HepG2 (cell line): ENCODE measurements around the gene MRPL50. TPM values are rescaled to one million over a fixed set of nuclear protein-coding genes. Genes with fewer than 3 reads are reported as not detected.

Experiments
- AGO2 ChIP-seq: fragments of 200-400 bp; formaldehyde crosslinking; optimal IDR thresholded peaks from 2 replicates; pipeline ENCODE3; 2017; ENCODE audit warnings: mild to moderate bottlenecking, low read depth, low read length, moderate library complexity
- ARNTL ChIP-seq: sonication (generic); formaldehyde crosslinking; IDR thresholded peaks from 2 replicates; pipeline ENCODE4 v1.4.0; 2020; ENCODE audit warnings: mild to moderate bottlenecking, missing genetic modification reagents
- DR1 ChIP-seq: sonication (generic); formaldehyde crosslinking; IDR thresholded peaks from 2 replicates; pipeline ENCODE4 v1.8.0; 2021; ENCODE audit warnings: mild to moderate bottlenecking, missing genetic modification reagents, inconsistent platforms
- IKZF4 ChIP-seq: sonication (generic); formaldehyde crosslinking; IDR thresholded peaks from 2 replicates; pipeline ENCODE4 v1.5.1; 2020; ENCODE audit warnings: borderline replicate concordance, mild to moderate bottlenecking, low read depth, missing genetic modification reagents; ENCODE audit errors: not compliant biosample characterization
- MED8 ChIP-seq: sonication (generic); formaldehyde crosslinking; IDR thresholded peaks from 2 replicates; pipeline ENCODE4 v1.8.1; 2023; ENCODE audit warnings: mild to moderate bottlenecking, missing genetic modification reagents; ENCODE audit not compliant: insufficient replicate concordance
- MLLT10 ChIP-seq: sonication (generic); formaldehyde crosslinking; IDR thresholded peaks from 2 replicates; pipeline ENCODE4 v1.4.0; 2020; ENCODE audit warnings: missing genetic modification reagents
- MTF1 ChIP-seq: sonication (generic); formaldehyde crosslinking; IDR thresholded peaks from 2 replicates; pipeline ENCODE4 v1.5.0; 2020; ENCODE audit warnings: missing genetic modification reagents
- NFIC ChIP-seq: IDR thresholded peaks from 2 replicates; pipeline ENCODE4 v1.6.1; 2012; ENCODE audit warnings: mild to moderate bottlenecking, low read length, inconsistent platforms
- RBFOX2 ChIP-seq: fragments of 200-400 bp; formaldehyde crosslinking; IDR thresholded peaks from 2 replicates; pipeline ENCODE4 v1.6.1; 2017; ENCODE audit warnings: low read depth, mild to moderate bottlenecking, low read length
- YEATS2 ChIP-seq: sonication (generic); formaldehyde crosslinking; IDR thresholded peaks from 2 replicates; pipeline ENCODE4 v1.4.0; 2020; ENCODE audit warnings: missing genetic modification reagents, borderline replicate concordance
- ZNF30 ChIP-seq: sonication (generic); formaldehyde crosslinking; IDR thresholded peaks from 2 replicates; pipeline ENCODE4 v1.5.0; 2020; ENCODE audit warnings: mild to moderate bottlenecking, missing genetic modification reagents
- ZNF496 ChIP-seq: sonication (generic); formaldehyde crosslinking; IDR thresholded peaks from 2 replicates; pipeline ENCODE4 v1.8.1; 2023; ENCODE audit warnings: mild to moderate bottlenecking, moderate library complexity, missing genetic modification reagents; ENCODE audit not compliant: insufficient replicate concordance
- ZNF557 ChIP-seq: sonication (generic); formaldehyde crosslinking; IDR thresholded peaks from 2 replicates; pipeline ENCODE4 v1.4.0; 2020; ENCODE audit warnings: missing genetic modification reagents
- ZNF577 ChIP-seq: sonication (generic); formaldehyde crosslinking; IDR thresholded peaks from 2 replicates; pipeline ENCODE4 v1.4.0; 2020; ENCODE audit warnings: mild to moderate bottlenecking, low read depth, missing genetic modification reagents, borderline replicate concordance
- polyA plus RNA-seq, 8 experiments: library from polyadenylated mRNA; depleted of rRNA in 3 of 8; stranded (reverse) in 7 of 8; unstranded in 1 of 8; fragments of >200 nt; fragmentation: Illumina TruSeq in 4 of 8; extraction: Trizol in 4 of 8; gene quantifications; 2 replicates each; pipeline versions ENCODE4 v1.2.1 to v1.2.3, GENCODE V29; 2011 to 2016; ENCODE audit warnings: low read depth in 4 of 8, missing spikeins in 1 of 8, mixed read lengths in 1 of 8; ENCODE audit not compliant: insufficient read depth in 1 of 8
- total RNA-seq, 5 experiments: library from RNA; depleted of rRNA; stranded (reverse); fragments of >200 nt; fragmentation: Illumina TruSeq; extraction: Trizol; gene quantifications; 2 replicates each; pipeline ENCODE4 v1.2.3, GENCODE V29; 2016; ENCODE audit warnings: low read depth in 1 of 5
- TF ChIP-seq, protein P1 (sequence below): IDR thresholded peaks from 2 replicates; pipeline ENCODE4 v1.6.1; 2016; ENCODE audit warnings: missing compliant biosample characterization, missing genetic modification reagents, borderline replicate concordance
- TF ChIP-seq, protein P2 (sequence below): IDR thresholded peaks from 2 replicates; pipeline ENCODE4 v1.6.1; 2016; ENCODE audit warnings: mild to moderate bottlenecking, missing biosample characterization, missing genetic modification reagents
- TF ChIP-seq, protein P3 (sequence below): sonication (generic); formaldehyde crosslinking; IDR thresholded peaks from 2 replicates; pipeline ENCODE4 v1.5.1; 2020; ENCODE audit warnings: mild to moderate bottlenecking, missing genetic modification reagents, borderline replicate concordance
- TF ChIP-seq, protein P4 (sequence below): sonication (generic); formaldehyde crosslinking; IDR thresholded peaks from 2 replicates; pipeline ENCODE4 v1.5.0; 2020; ENCODE audit warnings: missing genetic modification reagents, mild to moderate bottlenecking, borderline replicate concordance
- TF ChIP-seq, protein P5 (sequence below): IDR thresholded peaks from 2 replicates; pipeline ENCODE4 v1.6.1; 2016; ENCODE audit warnings: low read depth, control low read depth
- TF ChIP-seq, protein P6 (sequence below): sonication (generic); formaldehyde crosslinking; IDR thresholded peaks from 2 replicates; pipeline ENCODE4 v1.4.0; 2020; ENCODE audit warnings: missing genetic modification reagents

Gene MRPL50
- total and polyA plus RNA-seq, 2 of the 13 experiments (the other 11 are each of a cell fraction or from before 2014, with no cell fraction given) = 37.1 to 70.0 TPM

DNA sequence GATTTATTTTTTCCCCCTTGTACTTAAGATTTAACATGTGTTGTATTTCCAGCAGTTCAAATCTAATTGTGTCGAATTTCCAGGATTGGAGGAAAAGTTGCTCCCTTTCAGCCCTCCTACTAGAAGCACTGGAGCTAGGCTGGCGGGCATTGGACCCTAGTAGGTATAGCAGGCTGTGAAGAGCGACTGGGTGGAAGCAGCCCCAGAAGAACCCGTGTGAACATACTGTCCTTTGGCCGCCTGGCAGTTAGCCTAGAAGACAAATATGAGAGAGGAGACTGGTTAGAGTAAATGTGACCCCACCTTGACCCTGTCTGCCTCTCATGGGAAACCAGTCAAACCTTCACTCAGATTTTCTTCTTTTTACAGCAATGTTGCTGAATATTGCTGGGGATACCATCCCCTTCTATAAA, 23.2 kb upstream of the MRPL50 start (continued):
- TF ChIP-seq, protein P1, sequence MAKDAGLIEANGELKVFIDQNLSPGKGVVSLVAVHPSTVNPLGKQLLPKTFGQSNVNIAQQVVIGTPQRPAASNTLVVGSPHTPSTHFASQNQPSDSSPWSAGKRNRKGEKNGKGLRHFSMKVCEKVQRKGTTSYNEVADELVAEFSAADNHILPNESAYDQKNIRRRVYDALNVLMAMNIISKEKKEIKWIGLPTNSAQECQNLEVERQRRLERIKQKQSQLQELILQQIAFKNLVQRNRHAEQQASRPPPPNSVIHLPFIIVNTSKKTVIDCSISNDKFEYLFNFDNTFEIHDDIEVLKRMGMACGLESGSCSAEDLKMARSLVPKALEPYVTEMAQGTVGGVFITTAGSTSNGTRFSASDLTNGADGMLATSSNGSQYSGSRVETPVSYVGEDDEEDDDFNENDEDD (CRISPR knock-in tag) = no peak; the same call in 1 of the 2 replicates
- TF ChIP-seq, protein P2, sequence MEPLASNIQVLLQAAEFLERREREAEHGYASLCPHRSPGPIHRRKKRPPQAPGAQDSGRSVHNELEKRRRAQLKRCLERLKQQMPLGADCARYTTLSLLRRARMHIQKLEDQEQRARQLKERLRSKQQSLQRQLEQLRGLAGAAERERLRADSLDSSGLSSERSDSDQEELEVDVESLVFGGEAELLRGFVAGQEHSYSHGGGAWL (CRISPR knock-in tag) = no peak
- peak; percentile 34; the same call in 1 of the 2 replicates for TF ChIP-seq ARNTL (CRISPR knock-in tag)
- TF ChIP-seq, protein P3, sequence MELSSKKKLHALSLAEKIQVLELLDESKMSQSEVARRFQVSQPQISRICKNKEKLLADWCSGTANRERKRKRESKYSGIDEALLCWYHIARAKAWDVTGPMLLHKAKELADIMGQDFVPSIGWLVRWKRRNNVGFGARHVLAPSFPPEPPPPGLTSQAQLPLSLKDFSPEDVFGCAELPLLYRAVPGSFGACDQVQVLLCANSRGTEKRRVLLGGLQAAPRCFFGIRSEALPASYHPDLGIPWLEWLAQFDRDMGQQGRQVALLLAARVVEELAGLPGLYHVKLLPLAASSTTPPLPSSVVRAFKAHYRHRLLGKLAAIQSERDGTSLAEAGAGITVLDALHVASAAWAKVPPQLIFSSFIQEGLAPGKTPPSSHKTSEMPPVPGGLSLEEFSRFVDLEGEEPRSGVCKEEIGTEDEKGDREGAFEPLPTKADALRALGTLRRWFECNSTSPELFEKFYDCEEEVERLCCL (CRISPR knock-in tag) = no peak
- no peak for TF ChIP-seq AGO2
- no peak for TF ChIP-seq ZNF577 (CRISPR knock-in tag)
- TF ChIP-seq, protein P4, sequence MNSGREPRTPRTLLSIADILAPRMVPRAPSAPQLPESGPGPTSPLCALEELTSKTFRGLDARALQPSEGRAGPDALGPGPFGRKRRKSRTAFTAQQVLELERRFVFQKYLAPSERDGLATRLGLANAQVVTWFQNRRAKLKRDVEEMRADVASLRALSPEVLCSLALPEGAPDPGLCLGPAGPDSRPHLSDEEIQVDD = no peak
- TF ChIP-seq YEATS2 (CRISPR knock-in tag) = peak; percentile 23; the same call in 1 of the 2 replicates
- TF ChIP-seq MLLT10 (CRISPR knock-in tag) = no peak
- TF ChIP-seq DR1 (CRISPR knock-in tag) = no peak
- TF ChIP-seq RBFOX2 = no peak
- TF ChIP-seq MTF1 (CRISPR knock-in tag) = no peak
- no peak for TF ChIP-seq IKZF4
- TF ChIP-seq ZNF496 (CRISPR knock-in tag) = no peak
- TF ChIP-seq, protein P5, sequence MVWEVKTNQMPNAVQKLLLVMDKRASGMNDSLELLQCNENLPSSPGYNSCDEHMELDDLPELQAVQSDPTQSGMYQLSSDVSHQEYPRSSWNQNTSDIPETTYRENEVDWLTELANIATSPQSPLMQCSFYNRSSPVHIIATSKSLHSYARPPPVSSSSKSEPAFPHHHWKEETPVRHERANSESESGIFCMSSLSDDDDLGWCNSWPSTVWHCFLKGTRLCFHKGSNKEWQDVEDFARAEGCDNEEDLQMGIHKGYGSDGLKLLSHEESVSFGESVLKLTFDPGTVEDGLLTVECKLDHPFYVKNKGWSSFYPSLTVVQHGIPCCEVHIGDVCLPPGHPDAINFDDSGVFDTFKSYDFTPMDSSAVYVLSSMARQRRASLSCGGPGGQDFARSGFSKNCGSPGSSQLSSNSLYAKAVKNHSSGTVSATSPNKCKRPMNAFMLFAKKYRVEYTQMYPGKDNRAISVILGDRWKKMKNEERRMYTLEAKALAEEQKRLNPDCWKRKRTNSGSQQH (CRISPR knock-in tag) = no peak
- peak; percentile 91 for TF ChIP-seq NFIC
- TF ChIP-seq ZNF30 = no peak
- TF ChIP-seq ZNF557 = 0 out of 2 replicates have a peak, but pooled peaks have one; percentile 31
- TF ChIP-seq, protein P6, sequence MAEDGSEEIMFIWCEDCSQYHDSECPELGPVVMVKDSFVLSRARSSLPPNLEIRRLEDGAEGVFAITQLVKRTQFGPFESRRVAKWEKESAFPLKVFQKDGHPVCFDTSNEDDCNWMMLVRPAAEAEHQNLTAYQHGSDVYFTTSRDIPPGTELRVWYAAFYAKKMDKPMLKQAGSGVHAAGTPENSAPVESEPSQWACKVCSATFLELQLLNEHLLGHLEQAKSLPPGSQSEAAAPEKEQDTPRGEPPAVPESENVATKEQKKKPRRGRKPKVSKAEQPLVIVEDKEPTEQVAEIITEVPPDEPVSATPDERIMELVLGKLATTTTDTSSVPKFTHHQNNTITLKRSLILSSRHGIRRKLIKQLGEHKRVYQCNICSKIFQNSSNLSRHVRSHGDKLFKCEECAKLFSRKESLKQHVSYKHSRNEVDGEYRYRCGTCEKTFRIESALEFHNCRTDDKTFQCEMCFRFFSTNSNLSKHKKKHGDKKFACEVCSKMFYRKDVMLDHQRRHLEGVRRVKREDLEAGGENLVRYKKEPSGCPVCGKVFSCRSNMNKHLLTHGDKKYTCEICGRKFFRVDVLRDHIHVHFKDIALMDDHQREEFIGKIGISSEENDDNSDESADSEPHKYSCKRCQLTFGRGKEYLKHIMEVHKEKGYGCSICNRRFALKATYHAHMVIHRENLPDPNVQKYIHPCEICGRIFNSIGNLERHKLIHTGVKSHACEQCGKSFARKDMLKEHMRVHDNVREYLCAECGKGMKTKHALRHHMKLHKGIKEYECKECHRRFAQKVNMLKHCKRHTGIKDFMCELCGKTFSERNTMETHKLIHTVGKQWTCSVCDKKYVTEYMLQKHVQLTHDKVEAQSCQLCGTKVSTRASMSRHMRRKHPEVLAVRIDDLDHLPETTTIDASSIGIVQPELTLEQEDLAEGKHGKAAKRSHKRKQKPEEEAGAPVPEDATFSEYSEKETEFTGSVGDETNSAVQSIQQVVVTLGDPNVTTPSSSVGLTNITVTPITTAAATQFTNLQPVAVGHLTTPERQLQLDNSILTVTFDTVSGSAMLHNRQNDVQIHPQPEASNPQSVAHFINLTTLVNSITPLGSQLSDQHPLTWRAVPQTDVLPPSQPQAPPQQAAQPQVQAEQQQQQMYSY = no peak
- TF ChIP-seq MED8 (CRISPR knock-in tag) = no peak
